HS-5 (cell line): ENCODE data around the gene CIRBP.

Experiments used
- DNase-seq: peaks from one replicate; pipeline ENCODE4 v3.0.0-alpha.2; 2012; ENCODE audit warnings: low read depth

Gene CIRBP

DNA sequence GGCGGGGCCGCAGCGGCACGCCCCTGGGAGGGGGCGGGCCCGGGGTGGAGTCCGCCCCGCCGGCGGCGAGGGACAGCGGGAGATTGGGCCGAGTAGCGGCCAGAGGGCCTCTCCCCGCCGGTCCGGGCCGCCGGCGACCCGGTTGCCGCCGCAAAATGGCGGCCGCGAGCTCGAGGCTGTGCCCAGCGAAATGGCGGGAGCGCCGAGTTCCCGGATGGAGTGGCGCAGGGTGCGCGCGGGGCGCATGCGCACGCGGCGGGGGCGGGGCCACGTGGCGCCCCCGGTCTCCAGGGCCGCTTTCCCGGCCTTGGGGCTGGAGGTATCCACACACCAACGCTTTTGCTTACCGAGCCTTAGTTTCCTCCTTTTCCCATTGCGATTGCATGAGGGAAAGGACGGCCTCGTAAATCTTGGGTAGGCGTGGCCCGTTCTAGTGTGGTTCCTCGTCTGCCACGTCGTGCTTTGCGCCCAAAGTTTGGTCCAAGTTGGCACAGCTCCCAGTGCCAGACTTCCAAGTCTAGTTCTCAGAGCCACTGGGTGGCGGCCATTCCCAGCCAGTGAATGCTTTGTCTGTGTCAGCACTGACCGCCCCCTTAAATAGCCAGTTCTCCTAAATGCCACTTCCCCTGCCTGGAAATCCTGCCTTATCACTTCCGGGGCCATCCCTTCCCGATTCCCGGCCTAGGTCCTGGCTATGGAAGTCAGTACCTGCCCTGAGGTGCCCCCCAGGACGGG, 513 bp downstream of the CIRBP start:
- DNase-seq = no peak

DNA sequence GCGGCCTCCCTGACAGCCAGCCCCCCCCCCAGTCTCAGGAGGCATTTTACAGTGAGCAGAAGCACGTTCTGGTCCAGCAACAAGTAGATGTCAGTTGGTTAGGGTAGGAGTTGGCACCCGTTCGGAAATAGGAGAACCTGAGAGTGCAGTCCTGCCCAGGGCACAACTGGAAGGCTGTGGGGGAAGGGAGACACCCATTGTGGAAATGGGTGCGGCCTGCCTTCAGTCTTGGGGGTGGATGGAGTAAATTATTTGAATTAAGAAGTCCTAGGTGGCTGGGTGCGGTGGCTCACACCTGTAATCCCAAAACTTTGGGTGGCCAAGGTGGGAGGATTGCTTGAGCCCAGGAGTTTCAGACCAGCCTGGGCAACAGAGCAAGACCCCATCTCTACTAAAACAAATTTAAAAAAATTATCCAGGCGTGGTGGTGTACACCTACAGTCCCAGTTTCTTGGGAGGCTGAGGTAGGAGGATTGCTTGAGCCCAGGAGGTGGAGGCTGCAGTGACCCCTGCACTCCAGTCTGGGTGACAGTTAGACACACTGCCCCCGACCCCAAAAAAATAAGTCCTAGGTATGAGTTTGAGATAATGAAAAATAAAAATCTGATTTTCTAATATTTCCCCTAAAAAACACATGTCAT, 1.2 kb downstream of the CIRBP start:
- no peak for DNase-seq

DNA sequence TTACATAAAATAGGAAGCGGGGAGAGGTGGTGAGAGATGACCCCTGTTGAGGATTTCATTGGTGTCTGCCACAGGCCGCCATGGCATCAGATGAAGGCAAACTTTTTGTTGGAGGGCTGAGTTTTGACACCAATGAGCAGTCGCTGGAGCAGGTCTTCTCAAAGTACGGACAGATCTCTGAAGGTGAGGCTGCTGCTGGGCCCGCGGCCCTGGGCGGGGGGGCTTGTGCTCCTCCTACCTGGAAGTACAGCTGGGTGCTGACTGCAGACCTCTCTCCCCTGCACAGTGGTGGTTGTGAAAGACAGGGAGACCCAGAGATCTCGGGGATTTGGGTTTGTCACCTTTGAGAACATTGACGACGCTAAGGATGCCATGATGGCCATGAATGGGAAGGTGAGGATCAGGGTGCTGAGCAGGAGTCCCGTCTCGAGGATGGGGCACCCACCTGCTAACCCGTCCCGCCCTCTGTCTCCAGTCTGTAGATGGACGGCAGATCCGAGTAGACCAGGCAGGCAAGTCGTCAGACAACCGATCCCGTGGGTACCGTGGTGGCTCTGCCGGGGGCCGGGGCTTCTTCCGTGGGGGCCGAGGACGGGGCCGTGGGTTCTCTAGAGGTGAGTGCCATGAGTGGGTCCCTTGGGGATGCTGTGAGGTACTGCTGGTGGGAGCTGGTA, 1.9 kb downstream of the CIRBP start:
- DNase-seq = no peak

DNA sequence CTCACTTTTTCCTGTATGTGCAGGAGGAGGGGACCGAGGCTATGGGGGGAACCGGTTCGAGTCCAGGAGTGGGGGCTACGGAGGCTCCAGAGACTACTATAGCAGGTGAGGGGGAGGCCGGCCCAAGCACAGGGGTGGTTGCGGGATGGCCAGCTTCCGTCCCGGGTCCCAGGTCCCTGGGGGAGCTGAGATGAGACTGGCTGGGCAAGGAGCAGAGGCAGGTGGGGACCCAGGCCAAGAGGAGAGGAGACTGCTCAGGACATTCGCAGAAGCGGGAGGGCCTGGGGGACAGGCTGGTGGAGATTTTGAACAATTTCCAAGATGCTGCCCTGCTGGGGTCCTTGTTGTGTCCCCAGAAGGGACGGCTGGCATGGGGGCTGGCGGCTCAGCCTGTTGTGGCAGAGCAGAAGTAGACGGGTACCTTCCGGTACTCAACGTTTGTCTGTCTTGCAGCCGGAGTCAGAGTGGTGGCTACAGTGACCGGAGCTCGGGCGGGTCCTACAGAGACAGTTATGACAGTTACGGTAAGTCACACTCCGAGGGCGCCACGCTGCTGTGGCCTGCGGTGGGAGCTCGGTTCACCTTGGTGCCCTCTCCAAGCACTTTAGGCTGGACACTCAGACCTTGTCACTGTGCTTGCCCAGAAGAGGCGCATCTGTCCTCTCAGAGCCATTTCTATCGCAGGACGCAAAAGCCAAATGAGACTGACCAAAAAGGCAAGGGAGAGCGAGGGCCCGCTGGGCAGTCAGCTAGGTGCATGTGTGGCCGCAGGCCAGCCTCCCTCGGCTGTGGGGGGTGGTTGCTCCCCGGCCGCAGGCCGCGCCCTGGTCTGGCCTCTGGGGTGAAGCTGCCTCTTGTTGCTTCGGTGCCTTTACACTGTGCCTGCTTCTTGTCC, 2.6 kb downstream of the CIRBP start:
- no peak for DNase-seq

DNA sequence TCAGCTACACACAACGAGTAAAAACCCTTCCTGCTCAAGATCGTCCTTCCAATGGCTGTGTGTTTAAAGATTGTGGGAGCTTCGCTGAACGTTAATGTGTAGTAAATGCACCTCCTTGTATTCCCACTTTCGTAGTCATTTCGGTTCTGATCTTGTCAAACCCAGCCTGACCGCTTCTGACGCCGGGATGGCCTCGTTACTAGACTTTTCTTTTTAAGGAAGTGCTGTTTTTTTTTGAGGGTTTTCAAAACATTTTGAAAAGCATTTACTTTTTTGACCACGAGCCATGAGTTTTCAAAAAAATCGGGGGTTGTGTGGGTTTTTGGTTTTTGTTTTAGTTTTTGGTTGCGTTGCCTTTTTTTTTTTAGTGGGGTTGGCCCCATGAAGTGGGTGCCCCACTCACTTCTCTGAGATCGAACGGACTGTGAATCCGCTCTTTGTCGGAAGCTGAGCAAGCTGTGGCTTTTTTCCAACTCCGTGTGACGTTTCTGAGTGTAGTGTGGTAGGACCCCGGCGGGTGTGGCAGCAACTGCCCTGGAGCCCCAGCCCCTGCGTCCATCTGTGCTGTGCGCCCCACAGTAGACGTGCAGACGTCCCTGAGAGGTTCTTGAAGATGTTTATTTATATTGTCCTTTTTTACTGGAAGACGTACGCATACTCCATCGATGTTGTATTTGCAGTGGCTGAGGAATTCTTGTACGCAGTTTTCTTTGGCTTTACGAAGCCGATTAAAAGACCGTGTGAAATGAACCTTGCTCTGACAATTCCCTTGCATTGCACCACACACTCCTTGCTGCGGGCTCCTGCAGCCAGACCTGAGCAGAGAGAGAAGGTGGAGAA, 3.5 kb downstream of the CIRBP start:
- DNase-seq = no peak

DNA sequence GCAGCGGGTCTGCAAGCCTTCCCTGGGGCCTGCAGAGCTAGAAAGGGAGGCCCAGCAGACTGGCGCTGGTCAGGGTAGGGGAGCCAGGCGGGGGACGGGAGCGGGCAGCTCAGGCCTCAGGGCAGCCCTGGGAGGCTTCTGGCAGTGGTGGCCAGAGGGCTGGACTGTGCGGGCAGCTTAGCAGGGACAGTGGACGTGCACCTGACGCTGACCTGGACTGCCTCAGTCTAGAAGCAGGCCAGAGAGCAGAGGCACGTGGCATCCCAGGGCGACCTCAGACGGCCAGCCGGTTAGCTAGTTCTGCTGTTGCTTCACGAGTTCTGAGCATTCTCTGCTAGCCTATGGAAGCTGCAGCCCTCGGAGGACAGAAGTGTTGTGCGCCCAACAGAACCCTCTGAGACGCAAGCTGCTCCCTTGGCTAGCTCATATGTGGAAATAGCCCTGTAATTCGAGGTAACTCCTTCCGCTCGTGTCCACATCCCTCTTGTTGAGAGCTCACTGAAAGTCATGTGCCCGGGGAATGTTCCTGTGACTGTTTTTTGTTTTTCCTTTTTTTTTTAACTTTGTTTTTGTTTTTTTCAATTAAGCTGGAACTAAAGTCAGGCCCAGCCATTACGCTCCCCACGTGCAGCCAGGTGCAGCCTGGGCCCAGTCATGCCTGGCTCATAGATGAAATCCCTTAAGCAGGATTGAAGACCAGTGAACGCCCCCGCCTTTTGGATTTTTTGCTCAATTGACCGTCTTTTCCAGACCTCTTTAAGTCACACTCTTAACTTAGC, 4.3 kb downstream of the CIRBP start:
- no peak for DNase-seq

DNA sequence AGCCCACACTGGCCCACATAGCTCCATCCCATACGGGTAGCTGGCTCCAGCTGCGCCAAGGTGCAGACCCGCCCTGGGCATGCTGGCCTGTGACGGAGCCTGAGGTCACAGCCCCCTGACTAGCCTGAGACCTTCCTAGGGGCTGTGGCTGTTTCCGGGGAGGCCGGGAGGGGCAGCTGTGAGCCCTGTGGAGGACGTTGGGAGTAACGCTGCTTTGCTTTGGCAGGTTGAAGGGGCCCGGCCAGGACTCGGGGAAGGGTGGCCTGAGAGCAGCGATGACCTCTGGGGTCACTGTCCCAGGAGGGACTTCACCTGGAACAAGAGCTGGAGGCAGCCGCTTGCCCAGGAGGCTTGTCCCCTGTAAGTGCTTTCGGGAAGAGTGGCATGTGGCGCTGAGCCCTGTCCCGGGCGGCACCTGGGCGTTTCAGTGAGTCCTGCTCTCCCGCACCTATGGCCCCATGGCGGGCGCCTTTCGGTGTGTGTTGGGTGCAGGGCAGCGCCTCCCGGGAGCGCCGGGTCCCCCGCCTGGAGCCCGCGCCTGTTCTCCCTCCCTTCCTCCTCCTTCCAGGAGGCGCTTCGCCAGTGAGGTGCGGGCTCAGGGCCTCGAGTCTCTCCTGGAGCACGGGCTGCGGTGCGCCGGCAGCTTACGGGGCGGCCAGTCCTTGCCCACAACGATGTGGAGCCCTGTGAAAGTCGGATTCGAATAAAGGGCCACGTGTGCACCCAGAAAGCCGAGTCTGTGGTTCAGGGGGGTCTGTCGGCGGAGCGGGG, 5.1 kb downstream of the CIRBP start:
- DNase-seq = no peak

DNA sequence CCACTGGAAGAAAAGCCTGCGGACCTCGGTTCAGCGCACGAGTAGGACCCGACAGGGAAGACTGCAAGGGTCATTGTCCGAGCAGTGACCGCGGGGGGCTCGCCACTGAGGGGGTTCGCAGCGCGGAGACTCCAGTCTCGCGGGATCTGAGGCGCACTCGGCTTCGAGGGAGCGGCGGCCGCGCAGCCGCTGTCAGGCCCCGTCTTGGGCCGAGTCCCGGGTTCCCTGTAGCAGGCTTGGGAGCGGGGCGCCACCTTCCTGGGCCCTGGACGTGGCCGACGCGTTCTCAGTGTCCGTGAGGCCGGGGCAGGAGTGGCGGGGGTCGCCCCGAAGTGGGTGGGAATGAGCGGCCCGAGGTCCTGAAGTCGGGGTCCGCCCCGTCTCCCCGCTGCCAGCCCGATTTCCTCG, 5.7 kb downstream of the CIRBP start:
- no peak for DNase-seq

DNA sequence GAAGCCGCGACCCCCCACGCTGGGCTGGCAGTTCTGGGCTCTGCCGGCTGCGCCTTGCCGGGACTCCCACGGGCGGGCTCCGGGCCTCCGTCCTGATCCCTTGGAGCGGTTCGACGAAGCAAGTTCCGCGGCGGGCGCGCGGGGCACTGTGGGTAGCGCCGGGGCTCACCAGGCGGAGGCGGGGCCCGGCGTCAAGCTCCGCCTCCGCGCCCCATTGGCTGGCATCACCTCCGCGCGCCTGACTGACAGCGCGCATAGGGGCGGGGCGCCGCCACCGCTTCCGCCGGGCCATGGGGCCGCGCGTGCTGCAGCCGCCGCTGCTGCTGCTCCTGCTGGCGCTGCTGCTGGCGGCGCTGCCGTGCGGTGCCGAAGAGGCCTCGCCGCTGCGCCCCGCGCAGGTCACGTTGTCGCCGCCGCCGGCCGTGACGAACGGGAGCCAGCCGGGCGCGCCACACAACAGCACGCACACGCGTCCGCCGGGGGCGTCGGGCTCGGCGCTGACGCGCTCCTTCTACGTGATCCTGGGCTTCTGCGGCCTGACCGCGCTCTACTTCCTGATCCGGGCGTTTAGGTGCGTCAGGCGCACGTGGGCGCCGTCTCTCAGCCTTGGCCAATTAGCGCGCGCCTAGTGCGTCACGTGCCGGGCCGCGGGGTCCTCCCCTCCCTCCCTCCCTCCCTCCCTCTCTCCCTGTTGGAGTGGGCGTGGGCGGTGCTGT, 6.3 kb downstream of the CIRBP start, which contains the start of gene FAM174C:
Gene FAM174C (plus strand): TSS at position 271 of the 716 bp plus-strand sequence. CDS start 20 bp downstream, at position 291.
- peak; percentile 68 for DNase-seq

DNA sequence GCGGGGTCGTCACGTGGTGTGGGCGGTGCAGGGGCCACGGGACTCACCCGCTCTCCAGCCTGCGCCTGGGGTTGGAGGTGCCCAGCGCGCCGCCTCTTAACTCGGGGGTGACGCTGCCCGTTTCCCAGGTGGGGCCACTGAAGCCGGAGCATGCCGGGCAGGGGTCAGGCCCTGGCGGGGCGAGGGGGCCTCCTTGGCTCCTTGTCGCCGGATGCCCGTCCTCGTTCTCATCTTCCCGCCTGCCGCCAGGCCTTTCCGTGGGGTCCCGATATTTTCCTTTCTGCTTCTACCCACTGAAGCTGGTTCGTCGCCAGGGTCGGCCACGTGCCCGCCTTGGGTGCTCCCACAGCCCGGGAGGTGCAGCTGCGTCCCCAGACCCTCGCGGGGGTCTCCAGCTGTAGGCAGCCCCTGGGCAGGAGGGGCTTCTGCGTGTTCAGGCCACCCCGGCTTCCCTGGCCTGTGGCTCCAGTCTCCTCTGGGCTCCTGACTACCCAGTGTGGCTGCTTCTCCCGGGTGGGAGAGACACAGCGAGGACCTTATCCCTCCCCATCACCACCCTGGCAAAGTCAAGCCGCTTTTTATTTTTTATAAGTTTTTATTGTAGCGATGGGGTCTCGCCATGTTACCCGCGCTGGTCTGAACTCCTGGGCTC, 7.0 kb downstream of the CIRBP start:
- no peak for DNase-seq

DNA sequence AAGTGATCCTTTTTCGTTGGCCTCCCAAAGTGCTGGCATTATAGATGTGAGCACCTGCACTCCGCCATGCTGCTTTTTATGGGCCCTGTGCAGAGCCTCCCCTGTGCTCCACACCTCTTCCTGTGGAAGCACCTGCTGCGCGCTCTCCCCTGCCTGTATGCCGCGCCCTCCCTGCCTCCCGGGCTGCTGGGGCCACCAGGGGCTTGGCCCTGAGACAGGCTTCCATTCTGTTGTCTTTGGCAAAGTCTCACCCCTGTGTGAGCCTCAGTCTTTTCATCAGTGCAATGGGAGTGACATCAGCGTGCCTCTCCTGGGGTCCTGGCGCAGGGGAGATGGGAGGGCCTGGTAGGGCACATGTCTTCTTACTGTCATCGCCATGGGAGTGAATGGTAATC, 7.5 kb downstream of the CIRBP start:
- no peak for DNase-seq

DNA sequence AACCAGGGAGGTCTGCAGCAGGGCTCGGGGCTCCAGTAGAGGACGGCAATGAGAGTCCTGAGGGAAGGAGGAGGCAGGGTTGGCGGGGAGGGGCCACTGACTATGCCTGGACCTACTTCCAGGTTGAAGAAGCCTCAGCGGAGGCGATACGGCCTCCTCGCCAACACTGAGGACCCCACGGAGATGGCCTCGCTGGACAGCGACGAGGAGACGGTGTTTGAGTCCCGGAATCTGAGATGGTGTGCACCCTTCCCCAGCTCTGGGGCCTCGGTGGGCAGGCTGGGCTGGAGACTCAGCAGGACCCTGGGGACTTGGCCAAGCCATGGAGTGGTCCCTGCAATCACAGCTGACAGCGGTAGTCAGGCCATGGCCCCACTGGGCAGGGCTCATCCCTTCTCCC, 7.9 kb downstream of the CIRBP start:
- no peak for DNase-seq

DNA sequence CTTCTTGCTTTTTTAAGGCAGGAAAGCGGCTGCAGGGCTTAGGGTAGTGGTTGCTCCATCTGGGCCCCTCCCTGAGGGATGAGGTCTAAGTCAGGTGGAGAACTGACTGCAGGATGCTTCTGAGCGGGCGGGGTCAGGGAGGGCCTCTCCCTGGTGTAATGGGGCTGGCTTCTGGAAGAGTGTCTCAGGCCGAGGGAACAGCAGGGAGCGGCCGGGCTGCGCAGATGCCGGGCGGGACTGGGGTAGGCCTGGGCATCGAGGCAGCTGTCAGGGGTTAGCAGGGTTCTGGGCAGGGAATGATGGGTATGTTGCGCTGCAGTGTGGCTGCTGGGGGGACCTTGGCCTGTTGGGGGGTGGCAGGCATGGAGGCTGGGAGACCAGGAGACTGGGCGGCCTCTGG, 8.9 kb downstream of the CIRBP start:
- no peak for DNase-seq

DNA sequence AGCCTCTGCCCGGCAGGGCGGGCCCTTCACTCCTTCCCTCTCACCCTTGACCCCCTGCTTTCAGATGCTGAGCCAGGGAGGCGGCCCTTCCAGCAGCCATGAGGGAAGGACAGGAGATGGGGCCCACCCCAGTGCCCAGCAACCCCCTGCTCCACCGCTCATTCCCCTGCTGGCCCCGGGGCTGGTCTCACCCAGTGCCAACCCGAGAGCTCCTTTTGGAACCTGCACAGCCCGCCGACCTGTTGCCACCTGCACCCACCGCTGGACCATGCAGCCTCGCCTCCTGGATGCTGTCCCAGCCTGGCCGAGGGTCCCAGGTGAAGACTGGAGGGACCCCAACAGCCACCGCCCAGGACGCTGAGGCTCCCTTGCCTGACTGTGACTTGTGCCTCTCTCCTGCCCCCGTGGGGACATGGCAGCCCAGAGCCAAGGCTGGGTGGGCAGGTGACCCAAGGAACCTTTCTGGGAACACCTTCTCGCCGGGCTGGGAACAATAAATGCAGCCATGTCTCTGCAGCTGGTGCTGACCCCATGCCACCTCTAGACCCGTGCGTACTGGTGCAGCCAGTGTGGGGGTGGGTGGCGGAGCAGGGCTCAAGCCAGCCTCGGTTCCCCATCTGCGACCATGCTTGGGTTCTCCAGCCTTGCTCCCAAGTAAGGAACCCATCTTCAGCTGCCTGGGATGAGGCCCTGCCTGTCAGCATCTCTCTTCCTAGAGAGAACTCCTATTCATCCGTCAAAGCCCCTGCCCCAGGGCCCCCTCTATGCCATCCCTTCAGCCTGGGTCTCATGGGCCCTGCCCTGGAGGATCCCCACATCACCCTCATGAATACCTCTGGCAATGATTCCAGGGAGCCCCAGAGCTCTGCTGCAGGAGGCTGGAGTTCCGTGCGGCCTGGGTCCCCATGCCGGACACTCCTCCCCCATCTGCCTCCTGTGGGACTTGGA, 9.9 kb downstream of the CIRBP start:
- DNase-seq = no peak

DNA sequence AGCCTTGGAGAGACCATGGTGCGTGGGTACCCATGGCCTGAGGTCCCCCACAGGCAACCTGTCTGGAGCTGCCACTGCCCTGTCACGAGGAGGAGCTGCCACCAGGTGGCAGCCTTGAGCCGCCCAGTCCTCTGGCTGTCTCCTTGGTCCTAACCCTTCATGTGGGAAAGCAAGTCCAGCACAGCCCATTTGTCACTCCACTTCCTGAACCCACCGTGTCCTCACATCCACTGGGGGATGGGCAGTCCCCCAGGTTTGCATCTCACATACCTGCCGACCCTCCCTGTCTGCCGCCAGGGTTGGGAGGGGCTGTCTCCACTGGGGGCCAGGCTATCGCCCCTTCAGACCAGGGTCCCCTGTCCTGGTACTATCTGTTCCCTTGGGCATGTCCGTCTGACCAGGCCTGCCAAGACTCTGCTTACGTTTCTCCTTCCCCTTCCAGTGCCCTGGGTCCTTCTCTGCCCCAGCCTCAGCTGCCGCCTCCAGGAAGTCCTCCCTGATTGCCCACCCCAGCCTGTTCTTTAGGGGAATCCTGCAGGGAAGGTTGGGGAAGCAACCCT, 10.7 kb downstream of the CIRBP start:
- DNase-seq = no peak

DNA sequence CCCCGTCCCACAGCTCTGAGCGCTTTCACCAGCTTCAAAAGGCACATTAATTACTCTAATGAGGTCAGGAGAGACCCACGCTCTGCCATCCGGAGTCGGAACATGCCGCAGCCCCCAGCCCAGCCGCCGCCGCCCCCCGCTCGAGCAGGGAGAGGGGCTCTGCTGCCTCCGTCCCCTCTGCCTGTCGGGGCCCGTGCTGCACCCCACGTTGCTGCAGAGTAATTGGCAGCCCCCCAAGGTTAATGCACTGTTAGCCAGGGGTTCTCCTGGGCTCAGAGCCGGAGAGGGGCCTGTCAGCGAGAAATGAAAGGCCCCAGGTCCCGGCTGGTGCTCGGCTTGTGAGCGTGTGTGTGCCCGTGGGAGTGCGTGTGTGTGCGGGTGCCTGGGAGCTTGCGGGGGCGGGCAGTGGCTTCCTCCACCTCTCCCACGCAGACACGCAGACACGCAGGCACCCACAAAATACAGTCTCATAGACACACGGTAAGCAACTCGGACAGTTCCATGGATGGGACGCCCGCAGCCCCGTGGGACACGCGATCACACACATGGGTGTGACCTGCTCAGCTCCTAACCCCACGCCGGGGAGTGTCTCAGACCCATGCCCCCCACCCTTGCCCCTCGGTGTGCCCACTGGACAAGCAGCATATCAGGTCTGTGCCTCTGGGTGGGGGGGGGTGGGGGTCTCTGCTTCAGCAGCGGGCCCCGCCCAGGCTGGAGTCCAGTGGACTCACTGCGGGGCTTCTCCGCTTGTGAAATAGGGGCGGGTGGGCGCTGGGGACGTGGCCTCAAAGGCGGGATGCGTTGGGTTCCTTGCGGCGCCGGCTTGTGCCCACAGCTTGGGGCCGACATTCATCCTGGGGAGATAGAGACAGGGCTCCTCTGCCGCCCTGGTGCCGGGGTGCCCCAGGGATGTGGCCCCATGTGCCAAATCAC, 11.8 kb downstream of the CIRBP start:
- DNase-seq = no peak
